Mesenchymal stem cell (in vitro differentiated cells and primary cell): ENCODE results near the gene TBC1D2.

Experiments
- DNase-seq: peaks from one replicate; pipeline ENCODE4 v3.0.0-alpha.2; 2013
- H2AFZ ChIP-seq: one replicate; pipeline ENCODE4 v1.6.1; 2013; ENCODE audit warnings: low read depth, mild to moderate bottlenecking, control low read depth, inconsistent platforms, low read length, moderate library complexity
- H2AK5ac ChIP-seq: 2 replicates; pipeline ENCODE4 v1.6.1; 2013; ENCODE audit warnings: low read length, moderate library complexity, mild to moderate bottlenecking, inconsistent platforms; ENCODE audit not compliant: severe bottlenecking
- H2BK120ac ChIP-seq: one replicate; pipeline ENCODE4 v1.6.1; 2013; ENCODE audit warnings: low read depth, mild to moderate bottlenecking, inconsistent platforms, low read length, moderate library complexity
- H2BK12ac ChIP-seq, 2 experiments: one replicate each; pipeline ENCODE4 v1.6.1; 2013; ENCODE audit warnings: inconsistent platforms in 2 of 2, low read length in 2 of 2, mild to moderate bottlenecking in 2 of 2, moderate library complexity in 2 of 2, control low read depth in 1 of 2
- H2BK15ac ChIP-seq: one replicate; pipeline ENCODE4 v1.6.1; 2013; ENCODE audit warnings: mild to moderate bottlenecking, low read depth, inconsistent platforms; ENCODE audit not compliant: poor library complexity, severe bottlenecking
- H2BK5ac ChIP-seq: 2 replicates; pipeline ENCODE4 v1.6.1; 2013; ENCODE audit warnings: low read depth, mild to moderate bottlenecking, low read length, control low read depth, inconsistent platforms; ENCODE audit not compliant: poor library complexity, severe bottlenecking
- H3K14ac ChIP-seq, 2 experiments: one replicate each; pipeline ENCODE4 v1.6.1; 2013; ENCODE audit warnings: inconsistent platforms in 2 of 2, low read length in 2 of 2, control low read depth in 1 of 2, mild to moderate bottlenecking in 1 of 2, moderate library complexity in 1 of 2
- H3K18ac ChIP-seq, 2 experiments: one replicate each; pipeline ENCODE4 v1.6.1; 2013; ENCODE audit warnings: inconsistent platforms in 2 of 2, low read length in 2 of 2, control low read depth in 1 of 2, low read depth in 1 of 2, mild to moderate bottlenecking in 1 of 2
- H3K23ac ChIP-seq, 2 experiments: one replicate each; pipeline ENCODE4 v1.6.1; 2013; ENCODE audit warnings: inconsistent platforms in 2 of 2, low read length in 2 of 2, mild to moderate bottlenecking in 2 of 2, moderate library complexity in 2 of 2, control low read depth in 1 of 2
- H3K27ac ChIP-seq: 2 replicates; pipeline ENCODE4 v1.5.1; 2013; ENCODE audit warnings: mild to moderate bottlenecking, moderate library complexity, low read length, control low read depth, inconsistent platforms; ENCODE audit not compliant: poor library complexity, severe bottlenecking
- H3K27me3 ChIP-seq, 2 experiments: 2 replicates each; pipeline versions ENCODE4 v1.6.1 to v1.7.0; 2013; ENCODE audit warnings: low read length in 2 of 2, mild to moderate bottlenecking in 2 of 2, moderate library complexity in 2 of 2, control low read depth in 1 of 2, inconsistent platforms in 1 of 2; ENCODE audit not compliant: control insufficient read depth in 1 of 2, insufficient read depth in 1 of 2
- H3K36me3 ChIP-seq, 2 experiments: 2 replicates each; pipeline versions ENCODE4 v1.6.1 to v1.7.0; 2013; ENCODE audit warnings: low read length in 2 of 2, control low read depth in 1 of 2, inconsistent platforms in 1 of 2, low read depth in 1 of 2, mild to moderate bottlenecking in 1 of 2; ENCODE audit not compliant: insufficient read depth in 2 of 2, control insufficient read depth in 1 of 2
- H3K4ac ChIP-seq, 2 experiments: one replicate each; pipeline ENCODE4 v1.6.1; 2013; ENCODE audit warnings: inconsistent platforms in 2 of 2, low read length in 2 of 2, mild to moderate bottlenecking in 2 of 2, moderate library complexity in 2 of 2, control low read depth in 1 of 2, low read depth in 1 of 2
- H3K4me1 ChIP-seq: 2 replicates; pipeline ENCODE4 v1.6.1; 2013; ENCODE audit warnings: low read depth, low read length, control low read depth; ENCODE audit not compliant: control insufficient read depth, insufficient read depth
- H3K4me2 ChIP-seq: 2 replicates; pipeline ENCODE4 v1.6.1; 2013; ENCODE audit warnings: low read length, mild to moderate bottlenecking, inconsistent platforms; ENCODE audit not compliant: poor library complexity, severe bottlenecking
- H3K4me3 ChIP-seq, 2 experiments: 2 replicates each; pipeline versions ENCODE4 v1.5.1 to v1.7.0; 2013; ENCODE audit warnings: low read length in 2 of 2, mild to moderate bottlenecking in 2 of 2, control low read depth in 1 of 2, low read depth in 1 of 2; ENCODE audit not compliant: insufficient read depth in 1 of 2
- H3K79me1 ChIP-seq: replicated peaks from 2 replicates; pipeline ENCODE4 v1.6.1; 2013; ENCODE audit warnings: mild to moderate bottlenecking, control low read depth, low read length, inconsistent platforms; ENCODE audit not compliant: poor library complexity, severe bottlenecking
- H3K9ac ChIP-seq: 2 replicates; pipeline ENCODE4 v1.7.0; 2013; ENCODE audit warnings: mild to moderate bottlenecking, low read length, moderate library complexity
- H3K9me3 ChIP-seq: 2 replicates; pipeline ENCODE4 v1.7.0; 2013; ENCODE audit warnings: mild to moderate bottlenecking, low read length; ENCODE audit not compliant: control insufficient read depth
- H4K8ac ChIP-seq: one replicate; pipeline ENCODE4 v1.6.1; 2013; ENCODE audit warnings: inconsistent platforms, mild to moderate bottlenecking, low read length, moderate library complexity
- H4K91ac ChIP-seq: one replicate; pipeline ENCODE4 v1.6.1; 2013; ENCODE audit warnings: mild to moderate bottlenecking, low read length, inconsistent platforms
- WGBS: methylation state at CpG from one replicate; pipeline ENCODE4 v1.1.7; 2013; ENCODE audit warnings: mixed read lengths; 5-methylcytosine and 5-hydroxymethylcytosine counted together

The TBC1D2 gene

GRCh38 chr9:98291820-98292219 is 36.4 kb upstream of the TBC1D2 start:
- Histone ChIP-seq H3K9ac (no peak overlapping the region), H4K91ac (no peak overlapping the region), H3K36me3 (no peaks in the 10 kb centered on the region), H3K79me1 (no peaks in the 10 kb centered on the region), H3K4me3 (no peak overlapping the region), H2BK5ac (no peak overlapping the region), H3K14ac (no peak overlapping the region), H2BK120ac (no peak overlapping the region), H3K23ac (no peak overlapping the region), H2AK5ac (no peak overlapping the region), H3K4ac (no peak overlapping the region), H3K27ac (no peak overlapping the region), H3K27me3 (peaks cover 21 to 41% of the 10 kb centered on the region in 2 experiments), H2AFZ (no peak overlapping the region), H3K9me3 (no peaks in the 10 kb centered on the region), H3K4me1 (no peaks in the 10 kb centered on the region), H4K8ac (no peak overlapping the region), H2BK12ac (no peak overlapping the region), H3K18ac (no peak overlapping the region), H2BK15ac (no peak overlapping the region), H3K4me2 (no peak overlapping the region)
- 75% methylated on average over 4 of the region's 5 CpGs for WGBS
- no peak for DNase-seq

- Histone ChIP-seq H3K4me2 (no peak overlapping the region), H3K4me3 (no peak overlapping the region), H3K18ac (no peak overlapping the region), H4K91ac (no peak overlapping the region), H3K14ac (no peak overlapping the region), H3K36me3 (no peaks in the 10 kb centered on the region), H2AK5ac (no peak overlapping the region), H2BK12ac (no peak overlapping the region), H3K9me3 (no peaks in the 10 kb centered on the region), H3K27ac (no peak overlapping the region), H3K4ac (no peak overlapping the region), H3K9ac (no peak overlapping the region), H3K27me3 (peaks cover 34 to 41% of the 10 kb centered on the region in 2 experiments), H4K8ac (no peak overlapping the region), H3K4me1 (no peaks in the 10 kb centered on the region), H2BK120ac (no peak overlapping the region), H3K79me1 (no peaks in the 10 kb centered on the region), H2AFZ (no peak overlapping the region), H3K23ac (no peak overlapping the region), H2BK5ac (no peak overlapping the region), H2BK15ac (no peak overlapping the region)
- no peak for DNase-seq
- 89% methylated on average over 17 of the region's 18 CpGs for WGBS
Measured at GRCh38 chr9:98290411-98290810, 35.0 kb upstream of the TBC1D2 start.

- Histone ChIP-seq H2BK15ac (no peak overlapping the region), H2BK5ac (no peak overlapping the region), H3K9ac (no peak overlapping the region), H4K91ac (no peak overlapping the region), H3K18ac (no peak overlapping the region), H3K4ac (no peak overlapping the region), H3K23ac (no peak overlapping the region), H4K8ac (peak overlapping the region; percentile 19), H3K36me3 (no peaks in the 10 kb centered on the region), H3K14ac (no peak overlapping the region), H3K4me3 (no peak overlapping the region), H3K27me3 (peaks cover 38 to 41% of the 10 kb centered on the region in 2 experiments), H2BK12ac (no peak overlapping the region), H3K79me1 (no peaks in the 10 kb centered on the region), H3K9me3 (no peaks in the 10 kb centered on the region), H2BK120ac (no peak overlapping the region), H3K27ac (no peak overlapping the region), H3K4me1 (no peaks in the 10 kb centered on the region), H3K4me2 (no peak overlapping the region), H2AFZ (no peak overlapping the region), H2AK5ac (no peak overlapping the region)
- WGBS: 84% methylated on average over 12 of the region's 12 CpGs
- DNase-seq: no peak
Measured at GRCh38 chr9:98289614-98290201, 34.3 kb upstream of the TBC1D2 start.

GRCh38 chr9:98288881-98289280 is 33.4 kb upstream of the TBC1D2 start:
- H3K4ac ChIP-seq: no peak overlapping the region
- no peak overlapping the region for H3K4me3 ChIP-seq
- no peaks in the 10 kb centered on the region for H3K4me1 ChIP-seq
- no peak overlapping the region for H2BK5ac ChIP-seq
- no peak overlapping the region for H3K4me2 ChIP-seq
- H3K9ac ChIP-seq: no peak overlapping the region
- H4K8ac ChIP-seq: no peak overlapping the region
- H2AK5ac ChIP-seq: no peak overlapping the region
- no peak overlapping the region for H3K23ac ChIP-seq
- no peak overlapping the region for H2BK120ac ChIP-seq
- no peak overlapping the region for H3K27ac ChIP-seq
- 76% methylated on average over 5 of the region's 5 CpGs for WGBS
- no peak overlapping the region for H3K18ac ChIP-seq
- no peak overlapping the region for H3K14ac ChIP-seq
- H2BK12ac ChIP-seq: no peak overlapping the region
- no peak for DNase-seq
- no peak overlapping the region for H4K91ac ChIP-seq
- H3K79me1 ChIP-seq: no peaks in the 10 kb centered on the region
- H2BK15ac ChIP-seq: no peak overlapping the region
- no peaks in the 10 kb centered on the region for H3K36me3 ChIP-seq
- peaks cover 41 to 42% of the 10 kb centered on the region in 2 experiments for H3K27me3 ChIP-seq
- no peak overlapping the region for H2AFZ ChIP-seq
- no peaks in the 10 kb centered on the region for H3K9me3 ChIP-seq
